GM19238 (cell line): ENCODE results near the gene ERCC6.
A peak's percentile ranks its signal among the peaks of the same experiment; 100 is the strongest.

Experiments used
- DNase-seq: peaks from one replicate; pipeline ENCODE4 v3.0.0; 2011; ENCODE audit warnings: low spot score; ENCODE audit not compliant: insufficient read length

The ERCC6 gene

DNA sequence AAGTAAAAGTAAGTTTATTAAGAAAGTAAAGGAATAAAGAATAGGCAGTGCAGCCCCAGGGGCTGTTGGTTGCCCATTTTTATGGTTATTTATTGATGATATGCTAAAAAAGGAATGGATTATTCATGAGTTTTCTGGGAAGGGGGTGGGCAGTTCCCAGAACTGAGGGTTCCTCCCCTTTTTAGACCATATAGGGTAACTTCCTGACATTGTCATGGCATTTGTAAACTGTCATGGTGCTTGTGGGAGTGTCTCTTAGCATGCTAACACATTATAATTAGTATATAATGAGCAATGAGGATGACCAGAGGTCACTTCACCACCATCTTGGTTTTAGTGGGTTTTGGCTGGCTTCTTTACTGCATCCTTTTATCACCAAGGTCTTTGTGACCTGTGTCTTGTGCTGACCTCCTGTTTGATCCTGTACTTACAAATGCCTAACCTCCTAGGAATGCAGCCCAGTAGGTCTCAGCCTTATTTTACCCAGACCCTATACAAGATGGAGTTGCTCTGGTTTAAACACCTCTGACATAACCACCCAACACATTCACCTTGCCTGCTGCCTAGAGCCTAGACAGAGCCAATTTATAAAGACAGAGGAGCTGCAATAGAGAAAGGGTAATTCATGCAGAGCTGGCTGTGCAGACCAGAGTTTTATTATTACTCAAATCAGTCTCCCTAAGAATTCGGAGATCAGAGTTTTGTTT lies 10.9 kb upstream of the ERCC6 start:
- no peak for DNase-seq

DNA sequence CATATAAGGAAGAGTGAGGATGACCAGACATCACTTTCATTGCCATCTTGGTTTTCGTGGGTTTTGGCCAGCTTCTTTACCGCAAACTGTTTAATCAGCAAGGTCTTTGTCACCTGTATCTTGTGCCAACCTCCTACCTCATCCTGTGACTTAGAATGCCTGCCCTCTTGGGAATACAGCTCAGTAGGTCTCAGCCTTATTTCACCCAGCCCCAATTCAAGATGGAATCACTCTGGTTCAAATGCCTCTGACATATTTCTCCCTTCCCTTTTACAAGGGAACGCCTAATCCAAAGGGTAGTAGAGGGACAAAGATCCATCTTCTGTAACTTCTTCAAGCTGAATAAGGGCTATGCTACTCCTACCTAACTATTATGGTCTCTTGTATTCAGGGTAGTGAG lies 4.7 kb upstream of the ERCC6 start:
- no peak for DNase-seq

DNA sequence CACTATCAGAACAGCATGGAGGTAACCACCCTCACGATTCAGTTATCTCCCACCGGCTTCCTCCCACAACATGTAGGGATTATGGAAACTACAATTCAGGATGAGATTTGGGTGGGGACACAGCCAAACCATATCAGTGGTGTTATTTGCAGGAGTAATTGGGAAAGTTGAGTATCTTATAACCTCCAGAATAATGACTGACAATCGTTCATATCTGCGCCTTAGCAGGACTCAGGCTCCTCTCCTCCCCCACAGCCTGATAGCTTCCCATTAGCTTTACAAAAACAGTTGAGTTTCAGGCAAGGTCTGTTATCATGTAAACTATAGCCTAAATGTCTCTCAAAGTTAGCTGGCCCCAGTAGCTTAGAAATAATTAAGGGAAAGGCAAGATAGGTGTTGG lies 3.4 kb upstream of the ERCC6 start:
- no peak for DNase-seq

DNA sequence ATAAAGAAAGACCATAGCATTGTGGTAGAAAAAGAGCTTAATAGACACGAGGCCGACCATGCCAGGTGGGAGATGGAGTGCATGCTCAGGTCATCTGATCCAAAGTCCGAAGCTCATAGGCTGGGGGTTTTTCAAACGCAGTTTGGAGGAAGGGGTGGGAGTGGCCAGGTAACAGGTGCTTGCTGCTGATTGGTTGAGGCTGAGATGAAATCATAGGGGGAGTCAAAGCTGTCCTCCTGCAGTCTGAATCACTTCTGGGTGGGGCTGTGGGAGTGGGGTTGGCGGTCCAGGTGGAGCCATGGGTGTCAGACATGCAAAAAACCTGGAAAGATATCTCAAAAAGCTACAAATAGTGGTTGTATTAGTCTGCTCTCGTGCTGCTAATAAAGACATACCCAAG lies 2.8 kb upstream of the ERCC6 start:
- no peak for DNase-seq

DNA sequence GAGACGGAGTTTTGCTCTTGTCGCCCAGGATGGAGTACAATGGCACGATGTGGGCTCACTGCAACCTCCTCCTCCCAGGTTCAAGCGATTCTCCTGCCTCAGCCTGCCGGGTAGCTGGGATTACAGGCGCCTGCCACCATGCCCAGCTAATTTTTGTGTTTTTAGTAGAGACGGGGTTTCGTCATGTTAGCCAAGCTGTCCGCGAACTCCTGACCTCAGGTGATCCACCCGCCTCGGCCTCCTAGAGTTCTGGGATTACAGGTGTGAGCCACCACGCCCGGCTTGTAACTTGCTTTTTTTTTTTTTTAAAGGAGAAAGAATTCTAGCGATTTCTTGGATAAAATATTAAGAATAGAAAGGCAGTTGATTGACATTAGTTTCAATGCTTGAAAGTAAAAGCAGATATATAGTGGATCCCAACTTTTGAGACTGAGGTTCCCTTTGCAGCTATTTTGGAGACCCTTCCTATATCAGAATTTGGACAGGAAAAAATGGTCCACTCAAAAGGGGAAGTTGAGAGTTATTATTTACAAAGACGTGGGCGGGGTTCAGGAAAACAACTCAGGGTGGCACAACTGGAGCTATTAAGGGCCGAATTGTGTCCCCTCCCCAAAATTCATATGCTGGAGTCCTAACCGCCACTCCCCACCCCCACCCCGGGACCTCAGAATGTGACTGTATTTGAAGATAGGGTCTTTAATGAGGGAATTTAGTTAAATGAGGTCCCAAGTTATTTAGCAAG lies 1.3 kb upstream of the ERCC6 start:
- DNase-seq = no peak

DNA sequence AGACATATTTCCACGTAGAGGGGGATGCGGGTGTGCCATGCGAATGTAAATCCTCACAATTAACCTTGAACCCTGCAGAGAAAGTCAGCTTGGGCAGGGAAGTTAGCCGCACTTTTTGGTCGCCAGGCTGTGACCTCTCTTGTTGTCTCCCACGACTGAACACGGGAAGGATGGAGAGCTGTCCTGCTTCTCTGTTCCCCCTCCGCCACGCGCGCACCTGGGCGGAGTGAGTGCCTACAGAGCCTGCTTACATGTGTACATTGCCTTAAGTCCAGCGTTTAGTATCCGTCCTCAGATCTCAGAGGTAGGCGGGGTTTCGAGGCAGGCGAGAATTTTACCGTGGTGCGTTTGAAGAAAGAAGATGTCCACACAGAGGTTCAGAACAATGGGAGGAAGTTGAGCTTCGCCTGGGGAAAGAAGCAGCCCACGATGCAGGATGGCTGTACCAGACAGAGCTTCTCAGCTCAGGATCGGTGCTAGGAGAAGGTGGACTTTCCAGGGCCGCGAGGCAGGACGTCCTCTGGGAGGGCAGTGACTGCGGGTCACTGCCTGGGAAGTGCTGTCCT lies 482 bp upstream of the ERCC6 start:
- DNase-seq = no peak

DNA sequence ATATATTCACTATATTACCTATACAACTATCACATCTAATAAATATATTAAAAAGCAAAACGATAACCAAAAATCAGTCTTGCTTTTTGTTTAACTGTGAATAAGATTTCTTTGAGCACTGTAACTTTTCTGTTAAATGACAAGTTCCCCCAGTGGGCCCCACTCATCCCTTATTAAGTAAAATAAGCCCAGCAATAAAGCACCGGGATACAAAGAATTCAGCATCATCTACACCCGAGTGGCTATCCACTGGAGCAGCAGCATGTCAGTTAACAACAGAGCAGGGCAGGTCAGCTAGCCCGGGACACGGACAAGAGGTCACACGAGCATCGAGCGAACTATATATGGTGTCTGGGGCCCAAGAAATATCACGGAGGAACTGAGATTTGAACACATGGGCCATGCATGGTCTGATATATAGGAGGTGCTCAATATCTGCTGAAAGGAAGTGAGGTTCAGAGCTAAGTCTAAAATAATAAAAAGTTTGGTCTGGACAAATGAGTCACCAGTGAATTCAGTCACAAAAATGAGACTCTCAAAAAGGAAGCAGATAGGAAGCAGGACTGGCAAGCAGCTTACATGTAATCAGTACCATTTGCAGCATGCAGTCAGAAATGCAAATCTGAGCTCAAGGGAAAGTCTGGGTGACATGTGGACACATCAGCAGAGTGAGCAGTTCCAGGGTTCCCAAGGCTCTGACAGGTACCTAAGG lies 4.1 kb downstream of the ERCC6 start:
- peak; percentile 33 for DNase-seq

DNA sequence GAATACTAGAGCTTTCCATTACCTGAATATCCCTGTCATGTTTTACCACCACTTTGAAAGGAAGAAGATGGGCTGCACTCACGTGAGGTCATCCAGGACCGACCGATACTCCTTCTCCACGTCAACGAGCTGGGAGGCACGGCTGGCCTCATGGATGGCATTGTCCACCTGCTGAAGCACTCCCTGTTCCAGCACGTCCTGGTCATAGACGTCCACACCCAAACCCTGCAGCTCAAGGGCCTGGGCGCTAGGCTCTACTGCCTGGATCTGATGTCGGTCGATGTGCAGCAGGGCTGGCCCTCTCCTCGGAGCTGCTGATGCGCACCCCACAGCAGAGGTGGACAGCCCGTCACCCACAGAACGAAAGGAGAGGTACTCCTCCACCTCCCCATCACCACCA lies 6.5 kb downstream of the ERCC6 start:
- DNase-seq = no peak

DNA sequence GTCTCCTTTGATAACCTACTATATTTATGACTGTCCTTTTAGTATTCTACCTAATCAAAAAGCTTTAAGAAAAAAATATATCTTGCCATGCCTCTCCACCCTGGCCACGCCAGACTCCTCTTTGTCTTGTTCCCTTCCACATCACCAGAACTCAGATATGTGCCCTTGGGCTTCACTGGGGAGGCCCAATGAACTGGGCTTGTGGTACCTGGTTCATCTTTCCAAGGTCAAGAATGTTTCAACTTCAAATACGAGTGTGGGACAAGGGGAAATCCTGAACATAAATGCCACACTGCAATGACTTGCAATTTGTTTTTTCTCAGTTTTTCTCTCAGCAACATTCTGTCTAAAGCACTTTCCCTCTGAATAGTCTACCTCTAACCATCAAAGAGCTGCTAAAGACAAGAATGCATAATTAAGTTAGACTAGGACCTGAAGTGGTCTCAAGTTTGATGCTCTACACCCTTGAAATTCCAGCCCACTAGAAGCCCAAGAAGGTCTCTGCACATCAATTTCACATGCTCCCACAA lies 9.9 kb downstream of the ERCC6 start:
- DNase-seq = no peak

DNA sequence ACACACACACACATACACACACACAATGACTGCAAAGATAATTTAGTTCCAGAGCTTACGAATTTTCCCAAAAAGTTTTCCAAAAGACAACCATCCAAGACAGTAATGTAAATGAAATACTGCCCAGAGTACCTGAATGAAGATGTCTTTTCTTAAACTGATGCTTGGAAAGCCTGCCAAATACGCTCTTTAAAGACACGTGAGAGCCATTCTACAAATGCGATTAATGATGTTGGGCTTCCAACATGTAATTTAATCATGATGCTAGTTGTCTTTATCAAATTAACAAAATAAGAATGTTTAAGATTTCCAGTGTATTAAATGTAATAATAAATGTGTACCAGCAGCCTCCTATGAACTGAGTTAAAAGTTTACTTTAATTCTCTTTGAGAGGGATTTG lies 11.1 kb downstream of the ERCC6 start:
- DNase-seq = no peak

DNA sequence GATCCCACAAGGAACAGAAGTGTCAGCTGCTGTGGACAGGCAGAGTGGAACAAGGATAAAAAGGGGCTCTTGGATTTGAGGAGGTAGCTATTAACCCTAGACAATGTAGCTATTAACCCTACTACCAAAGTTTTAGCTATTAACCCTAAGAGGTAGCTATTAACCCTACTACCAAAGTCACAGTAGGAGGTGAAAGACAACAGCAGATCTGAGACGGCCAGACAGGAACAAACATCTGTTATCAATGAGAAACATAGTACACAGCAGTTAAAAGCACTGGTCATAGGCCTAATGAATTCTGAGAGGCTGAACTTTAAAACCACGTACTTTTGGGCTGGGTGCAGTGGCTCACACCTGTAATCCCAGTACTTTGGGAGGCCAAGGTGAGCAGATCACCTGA lies 11.9 kb downstream of the ERCC6 start:
- DNase-seq = no peak

DNA sequence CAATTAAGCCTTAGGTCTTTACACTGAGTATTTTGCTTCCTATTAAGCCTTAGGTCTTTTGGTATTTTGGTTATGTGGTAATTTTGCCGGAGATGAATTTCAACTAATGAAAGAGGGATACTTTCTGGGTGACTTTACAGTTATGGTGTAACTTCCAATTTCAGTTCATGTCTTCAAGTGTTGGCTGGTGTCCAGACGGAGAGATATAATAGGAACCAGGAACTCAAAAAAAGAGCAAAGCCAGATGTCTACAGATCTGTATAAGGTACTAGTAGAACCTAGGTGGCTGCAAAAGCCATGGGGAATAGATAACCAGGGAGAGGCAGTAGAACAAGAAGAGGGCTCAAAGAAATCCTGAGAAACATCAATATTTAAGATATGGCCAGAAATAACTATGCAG lies 12.3 kb downstream of the ERCC6 start:
- no peak for DNase-seq

DNA sequence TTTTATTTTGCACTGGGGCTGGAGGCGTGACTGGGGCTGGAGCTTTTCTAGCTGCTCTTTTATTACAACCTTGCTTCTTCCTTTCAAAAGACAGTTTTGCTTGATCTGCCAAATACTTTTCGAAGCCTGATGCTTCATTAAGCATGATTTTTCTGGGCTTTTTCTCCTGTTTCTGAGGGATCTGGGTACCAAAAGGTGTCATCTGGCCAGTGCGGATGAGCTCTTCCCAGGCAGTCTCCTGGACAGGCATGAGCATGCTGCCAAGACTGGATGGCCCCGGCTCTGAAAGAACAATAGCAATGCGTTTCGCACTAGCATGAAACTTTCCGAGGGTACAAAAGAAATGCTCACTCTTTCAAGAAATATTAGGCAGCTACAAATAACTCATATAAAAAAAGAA lies 14.4 kb downstream of the ERCC6 start:
- no peak for DNase-seq

DNA sequence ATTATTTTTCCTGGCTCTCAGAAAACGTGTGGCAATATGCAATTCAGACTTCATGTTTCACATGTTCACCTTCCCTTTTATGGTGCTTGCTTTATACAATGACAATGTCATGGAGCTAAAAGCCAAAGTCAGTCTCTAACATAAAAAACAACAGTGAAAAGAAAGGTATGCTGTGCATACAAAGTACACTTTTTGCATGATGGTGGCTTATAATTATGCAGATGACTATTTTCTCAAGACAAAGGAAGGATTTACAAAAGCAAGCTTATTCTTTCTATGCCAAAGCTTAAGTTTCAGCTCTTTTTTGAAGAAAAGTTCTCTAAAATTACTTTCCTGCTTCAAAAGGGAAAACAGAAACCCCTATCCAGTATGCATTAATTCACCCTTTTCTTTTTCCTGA lies 15.6 kb downstream of the ERCC6 start:
- DNase-seq = no peak

DNA sequence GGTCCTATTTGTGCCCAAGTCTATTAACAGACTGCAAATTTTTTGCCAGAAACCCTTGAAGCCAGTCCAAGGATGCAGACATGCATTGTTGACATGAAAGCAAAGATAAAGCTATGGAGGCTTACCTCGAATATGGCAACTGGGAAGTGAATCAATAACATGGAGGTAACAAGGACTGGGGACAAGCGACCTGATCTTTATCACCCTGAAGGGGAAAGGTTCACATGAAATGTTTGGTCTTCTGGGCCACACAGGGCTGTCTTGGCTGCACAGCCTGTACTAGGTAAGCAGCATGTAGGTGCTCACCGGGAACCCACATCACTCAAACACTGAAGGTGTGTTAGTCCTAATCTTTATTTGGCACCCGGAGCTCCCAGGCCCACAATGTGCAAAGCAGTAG lies 17.9 kb downstream of the ERCC6 start:
- no peak for DNase-seq

DNA sequence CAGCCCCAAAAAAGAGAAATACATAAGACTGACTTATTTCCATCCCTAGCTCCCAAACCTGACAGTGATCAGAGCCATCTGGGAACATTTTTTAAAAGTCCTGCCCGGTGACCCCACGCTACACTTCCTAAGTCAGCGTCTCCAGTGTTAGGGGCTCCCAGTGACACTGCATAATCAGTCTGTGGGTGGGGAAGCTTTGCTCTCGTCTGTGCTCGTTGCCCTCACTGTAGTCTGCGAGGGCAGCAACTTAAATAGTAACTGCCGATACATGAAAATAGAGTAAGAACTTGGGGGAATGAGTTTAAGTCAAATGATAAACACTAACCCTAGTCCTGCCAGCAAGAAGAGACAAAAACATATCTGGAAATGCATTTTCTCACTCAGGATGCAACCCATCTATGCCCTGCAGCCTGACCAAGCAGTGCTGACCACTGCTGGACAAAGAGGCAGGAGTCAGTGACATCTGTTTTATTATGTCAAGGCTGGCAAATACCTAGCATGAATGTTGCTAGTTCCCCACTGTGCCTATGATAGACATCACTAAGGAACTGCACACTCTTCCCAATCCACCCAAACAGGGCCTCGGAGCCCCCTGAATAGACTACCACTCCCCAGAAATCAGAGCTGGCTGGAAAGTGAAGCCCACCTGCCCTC lies 18.7 kb downstream of the ERCC6 start:
- no peak for DNase-seq

DNA sequence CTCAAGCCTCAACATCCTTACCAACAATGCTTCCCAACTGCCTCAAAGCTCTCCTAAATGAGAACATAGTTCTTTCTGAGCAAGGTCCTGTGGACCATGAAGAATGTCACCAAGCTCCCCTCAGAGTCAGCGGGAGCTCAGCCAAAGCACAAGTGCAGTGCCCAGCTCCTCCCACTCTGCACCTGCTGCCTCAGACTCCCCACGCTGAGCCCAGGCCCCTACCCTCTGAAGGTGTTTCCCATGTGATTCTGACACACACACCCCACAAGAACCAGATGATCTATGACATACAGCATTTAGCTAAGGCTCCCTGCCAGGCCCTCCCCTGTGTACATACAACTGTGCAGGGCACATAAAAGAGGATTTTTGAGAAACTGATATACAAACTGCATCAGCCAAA lies 19.2 kb downstream of the ERCC6 start:
- no peak for DNase-seq

DNA sequence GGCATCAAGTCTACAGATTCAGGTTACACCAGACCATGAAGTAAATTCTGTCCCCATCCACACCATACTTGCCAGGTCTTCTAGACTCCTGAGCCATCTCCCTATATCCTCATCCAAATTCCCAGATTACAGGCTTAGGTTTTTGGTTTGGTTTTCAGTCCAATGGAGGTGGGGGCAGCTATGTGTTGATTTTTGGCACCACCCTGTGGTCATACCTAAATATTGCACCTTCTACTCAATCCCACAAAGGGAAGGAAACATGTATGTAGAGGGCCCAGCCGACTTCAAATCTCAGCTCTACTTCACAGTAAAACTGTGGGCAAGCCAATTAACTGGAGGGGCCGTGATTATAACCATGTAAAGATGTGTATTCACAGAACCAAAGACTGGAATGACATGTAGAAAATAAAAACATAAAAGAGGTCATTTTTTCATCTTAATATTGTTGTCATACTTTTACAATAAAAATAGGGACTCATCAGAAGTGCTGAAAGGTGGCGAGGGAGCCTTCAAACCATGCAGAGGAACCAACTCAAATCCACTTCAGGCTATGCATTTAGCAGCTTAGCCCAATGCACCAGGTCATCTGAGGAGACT lies 19.8 kb downstream of the ERCC6 start:
- peak; percentile 15 for DNase-seq

DNA sequence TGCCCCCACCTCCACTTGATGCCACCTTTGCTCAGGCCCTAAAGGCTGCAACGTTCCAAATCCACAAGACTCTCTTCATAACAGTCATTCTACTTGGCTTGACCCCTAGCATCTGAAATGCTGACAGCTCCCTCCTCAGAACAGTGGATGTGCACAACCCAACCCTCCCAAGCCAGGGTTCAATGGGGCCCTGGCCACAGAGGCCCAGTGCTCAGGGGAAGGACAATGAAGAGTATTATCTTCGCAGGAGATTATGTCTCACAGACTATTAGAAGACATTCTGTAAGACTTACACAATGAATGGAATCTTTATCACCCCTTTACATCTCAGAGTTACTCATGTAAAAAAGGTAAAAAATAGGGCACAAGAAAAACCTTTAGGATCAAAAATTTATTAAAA lies 20.4 kb downstream of the ERCC6 start:
- DNase-seq = no peak

DNA sequence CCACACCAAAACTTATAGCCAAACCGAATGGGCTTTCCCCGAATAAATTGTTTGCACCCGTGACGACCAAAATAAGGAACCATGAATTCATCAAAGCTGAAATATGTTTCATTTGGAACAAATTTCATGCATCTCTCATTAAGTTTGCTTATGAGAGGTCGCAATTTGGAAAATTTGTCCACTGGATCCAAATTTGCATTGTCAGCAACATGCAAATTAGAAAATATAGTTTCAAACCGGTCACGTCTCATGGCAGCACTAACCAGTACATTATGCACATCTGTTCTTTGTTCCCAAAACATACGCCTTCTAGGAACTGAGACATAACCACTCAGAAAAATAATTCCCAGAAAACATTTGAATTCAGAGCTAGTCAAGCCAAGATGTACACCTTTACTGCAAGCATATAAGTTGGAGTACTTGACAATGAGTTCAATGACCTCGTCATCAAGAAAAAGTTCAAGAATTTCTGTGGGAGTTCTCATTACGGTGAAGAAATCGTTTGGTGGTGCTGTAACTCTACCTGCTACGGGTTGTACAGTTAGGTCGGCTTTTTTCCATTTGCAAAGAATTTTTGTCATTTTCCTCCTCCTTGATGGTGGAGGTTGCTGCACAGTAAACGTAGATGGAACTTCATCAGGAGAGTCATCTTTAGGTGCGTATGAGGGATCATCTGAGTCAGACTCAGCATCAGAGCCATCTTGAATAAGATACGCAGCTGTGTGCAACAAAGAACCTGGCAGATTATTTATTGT lies 22.5 kb downstream of the ERCC6 start:
- no peak for DNase-seq
